ENCODE results near the gene DNAJC17. TPM values are rescaled to one million over a fixed set of nuclear protein-coding genes. Genes with fewer than 3 reads are reported as not detected.
A peak's percentile ranks its signal among the peaks of the same experiment; 100 is the strongest.

The DNAJC17 gene
- total and polyA plus RNA-seq, 8 donors, result 12.2 to 57.6 (median 15.8) TPM

GRCh38 chr15:40828447-40829036 lies 21.3 kb upstream of the DNAJC17 start, which contains the start of gene PPP1R14D:
TSS of gene PPP1R14D (minus strand) at chr15:40828708. CDS start at chr15:40828641, 67 bp downstream.
- Histone ChIP-seq H3K4me3 (no peak within 1 kb of the TSS), H3K36me3 (no peaks in the 10 kb centered on the region), H3K27ac (no peak within 1 kb of the TSS), H3K4me1 (peaks cover 0 to 7% (median 0%) of the 10 kb centered on the region in 3 donors), H3K27me3 (no peaks in the 10 kb centered on the region), H3K9me3 (no peaks in the 10 kb centered on the region)
- DNase-seq (no peak), ATAC-seq (peak in 1 of 4 donors; percentile 28), FAIRE-seq (no peak)
- 94% methylated on average over 6 of the region's 6 CpGs for WGBS, 2 donors
- no peak for TF ChIP-seq CTCF (IDR thresholded peaks at IDR 0.05)
- intact Hi-C loops (cut with DNase I), result no loop called here

- Histone ChIP-seq H3K4me3 (no peak overlapping the region), H3K4me1 (peaks cover 0 to 7% (median 0%) of the 10 kb centered on the region in 3 donors), H3K9me3 (no peaks in the 10 kb centered on the region), H3K27me3 (no peaks in the 10 kb centered on the region), H3K36me3 (no peaks in the 10 kb centered on the region), H3K27ac (peak overlapping the region in 2 of 4 donors; percentile 53 to 67)
- peak; percentile 35 to 76 (median 58) for ATAC-seq
- no peak for FAIRE-seq
- no peak for TF ChIP-seq CTCF (IDR thresholded peaks at IDR 0.05)
- intact Hi-C loops (cut with DNase I), result no loop called here
- 80 to 90% methylated on average over 4 of the region's 4 CpGs for WGBS, 2 donors
- DNase-seq, result peak in 1 of 6 donors; percentile 41
Observed at GRCh38 chr15:40826423-40827075, 19.3 kb upstream of the DNAJC17 start.

- no peaks in the 10 kb centered on the region for H3K27me3 ChIP-seq
- peak overlapping the region in 2 of 4 donors; percentile 53 to 67 for H3K27ac ChIP-seq
- peak; percentile 82 to 95 (median 87) for ATAC-seq
- intact Hi-C loops (cut with DNase I), result no loop called here
- no peaks in the 10 kb centered on the region for H3K9me3 ChIP-seq
- no peak for TF ChIP-seq CTCF (IDR thresholded peaks at IDR 0.05)
- H3K36me3 ChIP-seq, result no peaks in the 10 kb centered on the region
- WGBS, 2 donors, result 42 to 58% methylated on average over 5 of the region's 5 CpGs
- peaks cover 0 to 7% (median 0%) of the 10 kb centered on the region in 3 donors for H3K4me1 ChIP-seq
- DNase-seq, result peak in 4 of 6 donors; percentile 34 to 54 (median 50)
- no peak for FAIRE-seq
- no peak overlapping the region for H3K4me3 ChIP-seq
Observed at GRCh38 chr15:40825661-40826422, 18.6 kb upstream of the DNAJC17 start.

GRCh38 chr15:40823572-40824343 lies 16.5 kb upstream of the DNAJC17 start:
- FAIRE-seq, result no peak
- WGBS, 2 donors, result 81 to 83% methylated on average over 1 of the region's 1 CpG
- no peak for DNase-seq
- no peak for ATAC-seq
- no peaks in the 10 kb centered on the region for H3K36me3 ChIP-seq
- H3K4me3 ChIP-seq, result no peak overlapping the region
- intact Hi-C loops (cut with DNase I), result no loop called here
- no peaks in the 10 kb centered on the region for H3K9me3 ChIP-seq
- TF ChIP-seq CTCF (IDR thresholded peaks at IDR 0.05), result no peak
- no peaks in the 10 kb centered on the region for H3K27me3 ChIP-seq
- H3K27ac ChIP-seq, result no peak overlapping the region
- peaks cover 0 to 7% (median 0%) of the 10 kb centered on the region in 3 donors for H3K4me1 ChIP-seq

Data from pancreas (tissue), 10 donors.